Stimulated activated CD4-positive, alpha-beta T cell treated with anti-CD3 and anti-CD28 coated beads, Interleukin-1b, Interleukin-23, amount 100 ng/mL, for 1 hour (primary cell): ENCODE measurements around the gene UNC13C.

Experiments
- DNase-seq, 2 donors: peaks; one replicate each; pipeline ENCODE4 v3.0.0-alpha.2; 2020; ENCODE audit warnings: low read depth in 2 of 2

The UNC13C gene

GRCh38 chr15:54644796-54645195 is 666.6 kb downstream of the UNC13C start:
- no peak for DNase-seq

GRCh38 chr15:54659646-54660045 is 681.4 kb downstream of the UNC13C start:
- no peak for DNase-seq

- DNase-seq = no peak
Measured at GRCh38 chr15:54660356-54660755, 682.1 kb downstream of the UNC13C start.

- no peak for DNase-seq
Measured at GRCh38 chr15:54675241-54675640, 697.0 kb downstream of the UNC13C start.

- DNase-seq = no peak
Measured at GRCh38 chr15:54681584-54681983, 703.3 kb downstream of the UNC13C start.
